K562 (cell line): Measurements from ENCODE around the gene ABHD14A. TPM values are rescaled to one million over a fixed set of nuclear protein-coding genes. Genes with fewer than 3 reads are reported as not detected.

Experiments used
- ATAC-seq: fragments of 200-7000 bp; cut with Tn5 transposase; 3 replicates; pipeline ENCODE4 v1.9.1; 2020; ENCODE audit warnings: moderate library complexity
- BruUV-seq: library from RNA; stranded (reverse); fragments of 400-500 nt; replicated peaks from 2 replicates; lab custom pipeline; 2021; lab: Mats Ljungman, UMichigan
- CTCF ChIA-PET: fragments of 300-600 bp; formaldehyde crosslinking; extraction: SDS; loops from one replicate; lab custom pipeline; 2021; ENCODE audit warnings: low intra/inter-chr PET ratio; lab: Yijun Ruan, JAX
- POLR2A ChIA-PET: fragments of 300-600, 350-650 bp; sonication (Branson Sonifier 250); formaldehyde crosslinking; extraction: SDS; loops from one replicate; lab custom pipeline; 2021; ENCODE audit warnings: antibody characterized with exemption, inconsistent platforms; lab: Yijun Ruan, JAX
- DNase-seq, 4 experiments: peaks; one replicate each; pipeline versions ENCODE4 v3.0.0 to v3.0.0-alpha.2; 2011 to 2018; ENCODE audit warnings: low spot score in 3 of 4, mixed read lengths in 3 of 4; ENCODE audit errors: extremely low read depth in 1 of 4
- FAIRE-seq: peaks from 2 replicates; lab custom pipeline; 2011; peaks lifted over from hg19 to GRCh38; lab: Jason Lieb, UNC
- H2AFZ ChIP-seq: 2 replicates; pipeline ENCODE4 v1.6.0; 2011; ENCODE audit warnings: low read depth, low read length, control low read depth, inconsistent platforms
- H3K27ac ChIP-seq: fragments of 200-600 bp; 3 replicates; pipeline ENCODE4 v1.8.0; 2011; ENCODE audit warnings: low read depth, mild to moderate bottlenecking, control low read depth, inconsistent platforms, low read length, moderate library complexity, mixed read lengths; ENCODE audit errors: extremely low read depth
- H3K27me3 ChIP-seq, 2 experiments: fragments of 300-600 bp in 1 of 2; 2 replicates in 1 of 2; 3 replicates in 1 of 2; pipeline versions ENCODE4 v1.6.0 to v1.8.0; 2011; ENCODE audit warnings: inconsistent platforms in 2 of 2, low read length in 2 of 2, mild to moderate bottlenecking in 1 of 2, mixed read lengths in 1 of 2, moderate library complexity in 1 of 2; ENCODE audit not compliant: control insufficient read depth in 2 of 2, insufficient read depth in 2 of 2
- H3K36me3 ChIP-seq: fragments of 300-600 bp; 3 replicates; pipeline ENCODE4 v1.8.0; 2011; ENCODE audit warnings: mild to moderate bottlenecking, low read length, inconsistent platforms; ENCODE audit not compliant: control insufficient read depth, insufficient read depth
- H3K4me1 ChIP-seq, 2 experiments: fragments of 200-600 bp in 1 of 2; replicated peaks in 1 of 2; 2 replicates in 1 of 2; 3 replicates in 1 of 2; pipeline versions ENCODE4 v1.5.1 to v1.8.0; 2011; ENCODE audit warnings: inconsistent platforms in 2 of 2, low read length in 2 of 2, mild to moderate bottlenecking in 1 of 2, mixed read lengths in 1 of 2, moderate library complexity in 1 of 2; ENCODE audit not compliant: control insufficient read depth in 2 of 2, insufficient read depth in 2 of 2
- H3K4me2 ChIP-seq: 2 replicates; pipeline ENCODE4 v1.6.1; 2011; ENCODE audit warnings: low read length, control low read depth, inconsistent platforms, mixed read lengths; ENCODE audit not compliant: insufficient read depth
- H3K4me3 ChIP-seq: fragments of 200-600 bp; sonication (generic), shearing (Covaris generic); 2 replicates; pipeline ENCODE4 v1.5.1; 2016; ENCODE audit warnings: control low read depth, inconsistent platforms
- H3K79me2 ChIP-seq: fragments of 200-600 bp; 3 replicates; pipeline ENCODE4 v1.8.0; 2011; ENCODE audit warnings: low read length, inconsistent platforms; ENCODE audit not compliant: control insufficient read depth, insufficient read depth
- H3K9ac ChIP-seq, 2 experiments: 2 replicates each; pipeline versions ENCODE4 v1.6.0 to v1.6.1; 2011; ENCODE audit warnings: low read depth in 2 of 2, low read length in 2 of 2, control low read depth in 1 of 2, inconsistent platforms in 1 of 2, mild to moderate bottlenecking in 1 of 2, mixed read lengths in 1 of 2; ENCODE audit not compliant: insufficient read depth in 1 of 2
- H3K9me1 ChIP-seq: one replicate; pipeline ENCODE4 v1.6.0; 2011; ENCODE audit warnings: inconsistent platforms, mild to moderate bottlenecking, low read length, moderate library complexity; ENCODE audit not compliant: control insufficient read depth, insufficient read depth
- H3K9me3 ChIP-seq: replicated peaks from 2 replicates; pipeline ENCODE4 v1.5.1; 2011; ENCODE audit warnings: low read depth, low read length, inconsistent platforms; ENCODE audit not compliant: control insufficient read depth, insufficient read depth
- H4K20me1 ChIP-seq: replicated peaks from 2 replicates; pipeline ENCODE4 v1.6.1; 2011; ENCODE audit warnings: low read length, inconsistent platforms, mixed read lengths; ENCODE audit not compliant: control insufficient read depth, insufficient read depth
- COPS2 ChIP-seq: fragments of 450-650 bp; conservative IDR thresholded peaks from 2 replicates; pipeline ENCODE4 v1.6.1; 2016; ENCODE audit warnings: mild to moderate bottlenecking, moderate library complexity
- ETS2 ChIP-seq: IDR thresholded peaks from 2 replicates; pipeline ENCODE4 v1.6.1; 2016; ENCODE audit warnings: borderline replicate concordance, missing genetic modification characterization, mild to moderate bottlenecking, moderate library complexity, missing compliant biosample characterization; ENCODE audit not compliant: poor library complexity, severe bottlenecking
- KDM2B ChIP-seq: fragments of 250-450 bp; sonication (Bioruptor Pico); IDR thresholded peaks from 2 replicates; pipeline ENCODE4 v1.8.0; 2021; ENCODE audit warnings: mild to moderate bottlenecking, moderate library complexity
- MAFK ChIP-seq: IDR thresholded peaks from 2 replicates; pipeline ENCODE4 v1.6.1; 2011; ENCODE audit warnings: low read length, improper control_type of control experiment
- NFIX ChIP-seq: fragments of 250-450 bp; sonication (Bioruptor Pico); IDR thresholded peaks from 2 replicates; pipeline ENCODE4 v1.4.0; 2020; ENCODE audit warnings: low read depth, mild to moderate bottlenecking, moderate library complexity
- PCBP2 ChIP-seq: fragments of 200-400 bp; formaldehyde crosslinking; IDR thresholded peaks from 2 replicates; pipeline ENCODE4 v1.6.1; 2018; ENCODE audit warnings: low read length, low read depth, mild to moderate bottlenecking, moderate library complexity; ENCODE audit not compliant: poor library complexity, severe bottlenecking
- POLR2G ChIP-seq: fragments of 200-400 bp; formaldehyde crosslinking; IDR thresholded peaks from 2 replicates; pipeline ENCODE4 v1.6.1; 2017; ENCODE audit warnings: low read depth, mild to moderate bottlenecking, antibody characterized with exemption, low read length, moderate library complexity
- POLR3A ChIP-seq: IDR thresholded peaks from 2 replicates; pipeline ENCODE4 v1.6.1; 2011; ENCODE audit warnings: borderline replicate concordance, mild to moderate bottlenecking, moderate library complexity; ENCODE audit not compliant: insufficient read length, insufficient read depth; ENCODE audit errors: extremely low read depth
- REST ChIP-seq, 2 experiments: fragments of 450-650 bp; formaldehyde crosslinking in 1 of 2; IDR thresholded peaks; 2 replicates each; pipeline versions ENCODE4 v1.4.0 to v1.6.1; 2014 to 2020; ENCODE audit warnings: mild to moderate bottlenecking in 2 of 2, borderline replicate concordance in 1 of 2, low read depth in 1 of 2
- SMARCA5 ChIP-seq: fragments of 450-650 bp; IDR thresholded peaks from 2 replicates; pipeline ENCODE4 v1.6.1; 2016
- TARDBP ChIP-seq: fragments of 450-650 bp; IDR thresholded peaks from 2 replicates; pipeline ENCODE4 v1.6.1; 2016
- ZNF668 ChIP-seq: fragments of 250-450 bp; sonication (Bioruptor Pico); IDR thresholded peaks from 2 replicates; pipeline ENCODE4 v1.8.0; 2022; ENCODE audit warnings: mild to moderate bottlenecking, inconsistent platforms
- WGBS: fragments of 100-300 bp; shearing (Covaris generic); methylation state at CpG from one replicate; pipeline ENCODE4 v1.1.6; 2016; ENCODE audit warnings: low coverage, mixed read lengths; ENCODE audit not compliant: insufficient coverage; ENCODE audit errors: missing lambda C conversion rate; 5-methylcytosine and 5-hydroxymethylcytosine counted together
- in situ Hi-C: fragments of 300-500 bp; cut with MboI; formaldehyde crosslinking; loops from 4 replicates; pipeline ENCODE4 v1.15.0; 2018; ENCODE audit warnings: inconsistent platforms, mixed read lengths
- intact Hi-C: fragments of 100-400 bp; cut with micrococcal nuclease; formaldehyde crosslinking; loops from 2 replicates; pipeline ENCODE4 v1.14.2; 2022
- polyA plus RNA-seq, 8 experiments: library from polyadenylated mRNA; depleted of rRNA in 4 of 8; stranded (reverse) in 5 of 8; unstranded in 3 of 8; fragments of >200 nt; fragmentation: Nextera tagmentation in 2 of 8; fragmentation: Illumina TruSeq in 1 of 8; extraction: Ambion mirVana in 2 of 8; extraction: Trizol in 1 of 8; gene quantifications; 2 replicates each; pipeline versions ENCODE4 v1.2.1 to v1.2.3, GENCODE V29; 2011 to 2014; ENCODE audit warnings: inconsistent platforms in 1 of 8, missing spikeins in 1 of 8
- total RNA-seq, 7 experiments: library from RNA; depleted of rRNA in 6 of 7; stranded (reverse); fragments of >200 nt in 6 of 7; fragmentation: Illumina TruSeq in 2 of 7; extraction: Trizol in 2 of 7; gene quantifications; 2 replicates each; pipeline versions ENCODE4 v1.2.1 to v1.2.3, GENCODE V29; 2011 to 2021; ENCODE audit warnings: low replicate concordance in 1 of 7

Gene ABHD14A
- total and polyA plus RNA-seq, 9 of the 15 experiments (the other 6 are each of a cell fraction or from before 2014, with no cell fraction given), result 0.90 to 10.5 (median 8.3) TPM

DNA sequence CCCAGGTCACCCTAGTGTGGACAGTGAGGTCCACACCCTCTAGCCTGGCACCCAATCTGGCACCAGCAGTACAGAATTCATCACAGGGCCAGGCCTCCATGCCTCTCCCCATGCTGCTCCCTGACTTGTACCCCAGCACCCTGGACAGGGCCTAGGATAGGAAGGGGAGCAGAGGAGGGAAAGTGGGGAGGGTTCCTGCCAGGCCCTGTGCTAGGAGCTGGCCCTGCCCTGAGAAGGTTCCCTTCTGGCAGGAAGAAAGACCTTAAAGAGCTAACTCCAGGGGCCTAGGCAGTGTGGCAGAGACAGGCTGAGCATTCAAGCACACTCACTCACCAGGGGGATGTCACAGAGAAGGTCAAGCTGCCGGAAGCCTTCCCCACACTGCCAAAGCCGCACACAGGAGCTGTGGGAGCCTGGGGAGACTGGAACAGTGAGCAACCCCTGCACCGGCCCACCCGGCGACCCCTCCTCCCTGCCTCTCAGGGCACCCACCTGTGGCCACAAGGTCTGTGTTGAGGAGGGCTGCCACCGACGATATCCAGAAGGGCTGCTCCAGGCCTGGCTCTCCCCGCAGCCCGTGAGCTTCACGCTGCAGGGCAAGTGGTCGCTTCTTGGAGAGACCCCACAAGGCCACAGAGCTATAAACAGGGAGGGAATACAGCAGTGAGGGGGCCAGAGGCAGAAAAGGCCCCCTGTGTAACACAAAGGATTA, 40.6 kb upstream of the ABHD14A start:
- Histone ChIP-seq H3K9ac (no peak overlapping the region), H3K27me3 (no peaks in the 10 kb centered on the region), H2AFZ (no peak overlapping the region), H3K4me2 (no peak overlapping the region), H3K4me1 (peaks cover 2 to 5% of the 10 kb centered on the region in 2 experiments; a peak in 3 of 5 replicates), H3K36me3 (peaks cover 63% of the 10 kb centered on the region; the same call in 2 of the 3 replicates), H4K20me1 (no peaks in the 10 kb centered on the region), H3K79me2 (peaks cover 10% of the 10 kb centered on the region), H3K27ac (no peak overlapping the region), H3K4me3 (no peak overlapping the region), H3K9me3 (no peaks in the 10 kb centered on the region), H3K9me1 (peaks cover 5% of the 10 kb centered on the region)
- BruUV-seq, result no TSS peak
- no peak for FAIRE-seq
- in situ Hi-C loops, result no loop called here
- ATAC-seq, result no peak
- DNase-seq, result no peak
- ChIA-PET POLR2A (interaction anchor here (0.6 kb wide), 1 partner anchor 305 kb away, joined by 3 read pairs; no protein-coding TSS in a partner anchor), CTCF (no interaction called here)
- WGBS, result 91% methylated on average over 7 of the region's 11 CpGs
- intact Hi-C loops, result no loop called here
- TF ChIP-seq NFIX (CRISPR knock-in tag) (no peak), POLR2G (0 out of 2 replicates have a peak, but pooled peaks have one; percentile 5), COPS2 (no peak), REST (IDR thresholded peaks at IDR 0.05; ENCODE audit: borderline replicate concordance) (peak; percentile 56; the same call in 1 of the 2 replicates), REST (CRISPR knock-in tag; IDR thresholded peaks at IDR 0.05; ENCODE audit: low read depth) (no peak), ZNF668 (CRISPR knock-in tag) (no peak), KDM2B (CRISPR knock-in tag) (no peak), SMARCA5 (no peak), POLR3A (no peak), PCBP2 (no peak), MAFK (no peak), TARDBP (no peak), ETS2 (tag) (no peak)
